NCI-H2171 (cell line): ENCODE data around the gene DMRTB1.

Experiments used
- DNase-seq: peaks from one replicate; lab custom pipeline; 2025; lab: John Stamatoyannopoulos, UW

The DMRTB1 gene

DNA sequence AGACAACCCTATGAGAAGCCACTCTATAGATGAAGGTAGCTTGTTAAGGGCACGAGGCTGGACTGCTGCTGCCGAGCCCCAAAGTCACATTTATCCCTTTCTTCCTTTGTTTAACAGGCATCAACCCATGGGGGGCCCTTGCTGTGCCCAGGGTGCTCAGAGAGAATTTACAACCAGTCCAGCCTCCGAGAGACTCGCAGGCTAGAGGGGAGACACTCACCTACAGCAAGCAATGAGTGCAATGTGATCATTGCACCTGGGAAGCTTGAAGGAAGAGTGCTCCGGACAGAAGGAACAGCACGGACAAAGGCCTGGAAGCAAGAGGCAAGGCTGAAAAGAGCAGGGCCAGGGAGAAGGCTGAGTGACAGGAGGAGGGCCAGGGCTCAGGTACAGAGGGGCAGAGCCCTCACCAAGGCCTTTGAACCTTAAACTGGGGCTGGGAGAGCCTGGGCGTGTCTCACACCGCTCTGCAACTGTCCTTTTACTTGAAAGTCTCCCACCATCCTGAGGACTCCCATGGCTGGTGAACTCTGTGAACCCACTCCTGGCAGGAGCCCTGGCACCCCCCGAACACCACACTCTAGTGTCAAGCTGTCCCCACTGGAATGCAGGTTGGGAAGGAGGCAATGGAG lies 27.3 kb downstream of the DMRTB1 start:
- DNase-seq: no peak

- no peak for DNase-seq
Measured at GRCh38 chr1:53490351-53490750, 31.2 kb downstream of the DMRTB1 start.

DNA sequence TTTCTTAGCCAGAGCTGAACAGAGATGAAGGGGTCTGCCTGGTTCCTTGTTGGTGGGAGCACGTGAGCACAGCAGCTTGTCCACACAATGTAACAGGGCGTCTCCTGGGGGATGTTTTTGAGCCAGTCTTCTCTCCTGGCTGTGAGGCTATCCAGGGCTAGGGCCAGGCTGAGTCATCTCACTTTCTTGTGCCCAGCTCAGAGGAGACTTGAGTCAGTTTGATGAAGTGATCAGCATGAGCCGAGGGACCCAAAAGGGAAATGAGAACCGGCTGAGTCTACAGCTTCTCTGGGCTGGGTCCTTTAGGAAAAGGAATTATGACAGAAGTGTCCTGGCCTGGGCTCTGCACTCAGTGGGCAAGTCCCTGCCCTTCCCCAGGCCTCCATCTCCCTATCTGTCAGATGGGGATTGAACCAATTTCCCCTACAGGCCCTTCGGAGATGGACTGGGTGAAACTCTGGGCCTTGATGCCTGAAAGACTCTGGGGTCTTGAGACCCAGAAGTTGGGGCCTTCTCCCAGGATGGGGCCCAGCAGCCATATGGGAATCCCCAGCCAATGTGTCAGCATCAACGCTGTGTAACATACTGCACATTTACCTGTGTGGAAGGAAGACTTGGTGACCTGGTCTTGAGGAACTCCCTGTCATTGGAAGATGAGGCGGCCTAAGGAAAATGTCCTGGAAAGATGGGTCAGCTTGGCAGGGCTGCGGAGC lies 36.6 kb downstream of the DMRTB1 start:
- no peak for DNase-seq

- DNase-seq: no peak
Measured at GRCh38 chr1:53498555-53499131, 39.4 kb downstream of the DMRTB1 start.

GRCh38 chr1:53499257-53500203 lies 40.3 kb downstream of the DMRTB1 start:
- DNase-seq: no peak

DNA sequence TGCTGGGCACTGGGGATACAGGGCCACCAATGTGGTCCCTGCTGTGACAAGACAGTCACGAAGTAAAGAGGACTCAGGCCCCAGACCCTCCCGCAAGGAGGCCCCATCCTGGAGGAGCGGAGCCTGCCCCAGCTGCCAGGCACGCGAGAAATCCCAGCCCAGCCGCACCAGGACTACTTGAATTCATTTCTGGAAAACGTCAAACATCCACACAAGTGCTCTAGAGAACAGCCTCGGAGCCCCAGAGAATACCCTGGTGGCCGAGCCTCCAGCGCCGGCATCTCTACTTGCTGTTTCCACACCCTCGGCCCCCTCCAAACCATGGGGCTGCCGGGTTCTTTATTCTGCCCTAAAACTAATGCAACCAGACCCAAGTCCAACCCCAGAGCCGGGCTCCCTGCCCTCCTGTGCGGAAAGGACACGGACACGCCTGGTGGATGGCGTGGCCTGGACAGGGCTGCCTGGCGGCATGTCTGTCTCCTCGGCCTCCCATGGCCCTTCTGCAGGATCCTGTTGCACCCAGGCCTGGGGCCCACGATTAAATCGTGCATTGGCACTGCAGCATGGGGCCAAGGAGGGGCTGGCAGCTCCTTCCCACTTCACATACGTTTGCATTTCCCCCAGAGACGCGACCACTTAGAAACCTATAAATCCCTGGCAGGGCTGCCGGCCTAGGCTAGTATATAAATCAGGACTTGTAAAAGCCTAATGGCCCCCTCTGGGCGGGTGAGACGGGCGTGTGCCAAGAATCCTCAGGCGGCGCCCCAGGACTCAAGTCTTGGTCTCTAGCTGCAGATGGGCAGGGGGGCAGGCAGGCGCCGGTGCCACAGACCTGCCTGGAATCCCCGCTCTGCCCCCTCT lies 41.2 kb downstream of the DMRTB1 start:
- DNase-seq: no peak

DNA sequence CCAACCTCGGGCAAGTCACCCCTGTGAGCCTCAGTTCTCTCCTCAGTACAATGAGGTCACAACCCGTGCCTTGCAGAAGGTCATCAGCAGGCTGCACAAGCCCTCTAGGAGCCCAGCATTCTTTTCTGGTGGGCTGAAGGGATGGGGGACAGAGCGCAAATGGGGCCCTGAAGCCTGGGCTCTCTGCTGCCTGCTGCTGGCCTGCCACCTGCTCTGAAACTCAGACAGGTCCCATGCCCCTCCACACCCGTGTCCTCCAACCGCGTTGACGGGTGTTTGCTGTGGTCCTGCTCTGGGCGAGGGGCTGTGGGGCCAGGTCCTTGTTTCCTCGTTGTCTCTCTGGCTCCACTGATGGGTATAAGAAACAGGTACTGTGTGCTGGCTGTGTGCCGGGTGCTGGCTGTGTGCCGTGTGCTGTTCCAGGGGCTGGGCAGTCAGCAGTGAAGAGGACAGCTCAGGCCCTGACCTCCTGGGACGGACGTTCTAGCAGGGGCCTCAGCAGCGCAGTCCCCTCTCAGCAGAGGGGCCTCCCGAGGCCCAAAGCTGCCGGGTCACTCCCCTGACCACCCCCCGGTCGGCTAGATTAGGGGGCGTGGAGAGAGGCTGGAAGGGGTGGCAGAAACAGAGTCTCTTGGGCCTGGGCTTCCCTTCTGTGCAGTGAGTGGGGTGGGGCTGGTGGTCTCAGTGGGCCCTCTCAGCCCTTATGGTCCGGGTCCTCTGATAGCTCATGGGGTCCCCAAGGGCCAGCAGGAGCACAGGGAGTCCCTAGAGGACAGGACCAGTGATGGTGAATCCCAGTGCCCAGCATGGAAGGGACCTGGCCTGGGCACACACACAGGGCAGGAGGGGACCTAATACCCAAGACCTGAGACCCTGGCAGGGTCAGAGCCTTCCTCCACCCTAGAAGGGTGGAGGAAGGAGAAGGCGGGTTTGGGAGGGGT lies 42.1 kb downstream of the DMRTB1 start:
- no peak for DNase-seq

DNA sequence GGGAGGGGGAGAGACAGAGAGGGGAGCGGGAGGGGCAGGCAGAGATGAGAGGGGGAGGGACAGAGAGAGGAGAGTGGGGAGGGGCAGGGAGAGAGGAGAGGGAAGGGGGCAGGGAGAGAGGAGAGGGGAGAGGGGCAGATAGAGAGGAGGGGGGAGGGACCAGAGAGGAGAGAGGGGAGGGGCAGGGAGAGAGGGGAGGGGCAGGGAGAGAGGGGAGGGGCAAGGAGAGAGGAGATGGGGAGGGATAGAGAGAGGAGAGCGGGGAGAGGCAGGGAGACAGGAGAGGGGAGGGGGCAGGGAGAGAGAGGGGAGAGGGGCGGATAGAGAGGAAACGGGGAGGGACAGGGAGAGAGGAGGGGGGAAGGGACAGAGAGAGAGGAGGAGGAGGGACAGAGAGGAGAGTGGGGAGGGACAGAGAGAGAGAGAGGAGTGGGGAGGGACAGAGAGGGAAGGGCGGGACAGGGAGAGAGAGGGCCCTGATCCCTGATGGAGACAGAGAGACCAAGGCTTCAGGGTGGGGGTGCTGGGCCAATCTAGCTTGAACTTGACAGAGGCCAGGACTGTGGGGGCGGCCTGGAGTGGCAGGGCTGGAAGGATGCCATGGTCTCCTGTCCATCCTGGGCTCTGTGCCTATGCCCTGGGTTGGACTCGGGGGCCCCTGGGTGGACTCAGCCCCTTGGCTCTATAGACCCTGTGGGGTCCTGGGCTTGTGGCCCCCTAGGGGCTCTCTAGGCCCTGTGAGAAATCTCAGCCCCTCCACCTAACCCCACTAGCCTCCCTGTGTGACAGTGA lies 43.6 kb downstream of the DMRTB1 start:
- no peak for DNase-seq

DNA sequence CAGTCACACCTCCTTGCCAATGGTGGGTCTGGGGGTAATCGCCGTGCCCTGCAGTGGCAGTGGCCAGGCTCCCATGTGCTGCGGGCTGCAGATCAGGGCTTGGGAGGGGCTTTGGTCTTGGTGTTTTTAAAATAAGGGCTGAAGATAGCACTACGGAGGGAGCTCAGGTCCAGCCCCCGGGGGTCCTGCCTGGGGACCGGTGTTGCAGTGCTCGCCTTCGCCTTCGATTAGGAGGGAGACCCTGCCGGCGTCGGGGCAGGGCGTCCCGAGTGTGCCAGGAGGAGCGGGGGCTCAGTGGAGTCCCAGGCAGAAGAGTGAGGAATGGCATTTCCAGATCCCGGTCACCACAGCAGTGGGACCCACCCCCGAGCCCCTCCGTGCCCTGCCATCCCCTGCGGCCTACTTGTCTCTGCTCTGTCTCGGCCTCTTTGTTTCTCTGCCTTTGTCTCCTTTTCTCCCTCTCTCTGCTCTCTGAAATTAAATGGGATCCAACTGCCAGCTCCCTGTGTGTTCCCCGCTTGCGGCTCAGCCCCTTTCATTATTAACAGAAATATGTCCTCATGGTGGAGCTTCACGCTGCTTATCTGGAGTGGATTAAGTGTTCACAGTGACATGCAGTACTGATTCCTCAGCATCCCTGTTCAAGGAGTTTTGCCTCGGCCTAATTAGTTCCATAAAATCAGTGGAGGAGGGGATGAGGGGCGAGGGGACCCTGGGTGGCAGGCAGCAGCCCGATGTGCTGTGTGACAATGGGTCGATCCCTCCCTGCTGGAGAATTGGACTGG lies 44.4 kb downstream of the DMRTB1 start:
- DNase-seq: no peak

- no peak for DNase-seq
Measured at GRCh38 chr1:53504901-53505300, 45.7 kb downstream of the DMRTB1 start.

- DNase-seq: no peak
Measured at GRCh38 chr1:53505401-53505800, 46.2 kb downstream of the DMRTB1 start.

GRCh38 chr1:53505891-53506290 lies 46.7 kb downstream of the DMRTB1 start:
- no peak for DNase-seq

- DNase-seq: no peak
Measured at GRCh38 chr1:53506355-53507050, 47.3 kb downstream of the DMRTB1 start.

DNA sequence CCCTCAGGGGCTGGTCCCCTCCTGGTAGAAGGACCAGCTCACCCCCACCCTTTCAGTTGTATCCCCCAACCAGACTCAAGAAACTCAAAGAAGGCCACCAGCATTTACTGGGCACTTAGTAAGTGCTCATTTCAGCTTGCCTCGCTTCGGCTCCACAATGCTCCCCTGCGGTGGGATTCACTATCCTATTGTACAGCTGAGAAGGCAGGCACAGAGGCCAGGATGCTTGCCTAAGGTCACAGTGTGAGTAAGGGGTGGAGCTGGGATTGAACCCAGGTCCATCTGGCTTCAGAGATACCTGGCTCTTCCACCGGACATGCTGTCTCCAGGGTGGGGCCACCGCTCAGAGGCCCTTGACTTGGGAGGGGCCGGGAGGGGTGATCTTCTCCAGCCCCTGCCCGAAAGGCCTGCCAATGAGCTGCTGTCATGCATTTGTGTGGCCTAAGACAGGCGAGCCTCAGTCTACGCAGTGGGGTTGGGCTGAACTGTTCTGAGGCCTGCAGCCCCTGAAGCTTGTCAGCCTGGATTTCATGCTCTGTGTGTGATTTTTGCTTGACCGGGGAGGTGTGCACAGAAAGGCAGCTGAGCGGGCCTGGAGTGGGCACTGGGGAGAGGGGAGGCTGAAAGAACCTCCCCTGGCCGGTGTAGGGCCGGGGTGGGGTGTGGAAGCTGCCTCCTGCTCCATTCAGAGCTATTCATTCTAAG lies 48.1 kb downstream of the DMRTB1 start:
- no peak for DNase-seq

- DNase-seq: no peak
Measured at GRCh38 chr1:53508056-53508990, 49.1 kb downstream of the DMRTB1 start.

DNA sequence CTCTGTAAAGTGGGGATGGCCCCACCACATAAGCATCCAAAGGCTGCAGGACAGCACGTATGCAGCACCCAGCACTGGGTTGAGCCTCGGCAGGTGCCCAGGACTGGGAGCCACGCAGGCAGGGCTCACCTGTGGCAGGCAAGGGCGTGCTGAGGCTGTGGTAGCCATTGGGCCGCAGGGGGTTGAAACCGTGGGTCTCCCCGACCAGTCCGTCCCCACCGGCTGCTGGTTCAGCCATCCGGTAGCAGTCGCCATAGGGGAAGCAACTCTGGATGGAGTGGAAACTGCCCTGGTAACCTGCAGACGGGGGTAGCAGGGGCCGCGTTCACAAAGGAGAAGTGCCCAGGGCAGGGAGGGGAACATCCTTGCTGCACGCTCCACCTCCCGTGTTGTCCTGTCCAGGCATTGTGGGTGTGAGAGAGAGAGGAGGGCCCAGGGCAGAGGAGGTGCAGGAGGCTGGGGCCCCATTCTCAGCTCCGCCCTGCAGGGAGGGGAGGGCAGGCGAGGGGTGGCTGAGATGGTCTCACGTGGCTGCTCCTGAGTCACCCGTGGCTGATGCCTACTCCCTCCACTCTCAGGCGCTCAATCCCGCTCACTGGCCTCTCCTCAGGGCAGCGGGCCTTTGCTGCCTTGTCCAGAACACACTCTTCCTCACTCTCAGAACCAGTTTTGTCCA lies 49.9 kb downstream of the DMRTB1 start:
- no peak for DNase-seq
